NCI-H1048 (cell line): Measurements from ENCODE around the gene LRRC51.
"Not testable (repeated sequence)": the region's sequence is repeated elsewhere in the genome, so short reads cannot be mapped to it uniquely, and the experiment has no call there.

Experiments
- DNase-seq: peaks from one replicate; lab custom pipeline; 2025; lab: John Stamatoyannopoulos, UW

LRRC51 gene

DNA sequence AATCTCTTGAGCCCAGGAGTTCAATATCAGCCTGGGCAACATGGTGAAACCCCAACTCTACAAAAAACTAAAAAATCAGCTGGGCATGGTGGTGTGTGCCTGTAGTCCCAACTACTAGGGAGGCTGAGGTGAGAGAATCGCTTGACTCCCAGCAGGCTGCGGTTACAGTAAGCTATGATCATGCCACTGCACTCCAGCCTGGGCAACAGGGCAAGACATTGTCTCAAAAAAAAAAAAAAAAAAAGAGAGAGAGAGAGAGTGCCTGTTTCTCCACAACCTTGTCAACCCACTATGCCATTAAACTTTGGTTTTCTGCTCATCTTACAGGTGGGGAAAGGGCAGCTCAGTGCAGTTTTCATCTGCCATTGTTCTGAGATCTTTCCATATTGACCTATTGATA, 60.0 kb downstream of the LRRC51 start:
- DNase-seq = no peak

DNA sequence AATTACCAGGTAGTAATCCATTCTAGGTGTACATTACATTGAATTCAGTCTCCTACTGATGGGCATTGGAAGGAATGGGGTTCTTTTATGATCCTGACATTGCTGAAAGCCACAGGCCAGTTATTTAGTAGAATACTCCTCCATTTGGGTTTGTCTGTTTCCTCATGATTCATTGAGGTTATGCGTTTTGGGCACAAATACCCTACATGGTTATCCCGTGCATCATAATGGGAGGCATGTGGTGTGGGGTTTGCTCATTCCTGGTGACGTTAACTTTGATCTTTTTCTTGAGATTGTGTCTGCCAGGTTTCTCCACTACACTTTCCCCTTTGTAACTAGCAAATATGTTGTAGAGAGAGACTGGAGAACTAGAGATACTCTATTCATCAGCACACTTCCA, 60.4 kb downstream of the LRRC51 start:
- no peak for DNase-seq

DNA sequence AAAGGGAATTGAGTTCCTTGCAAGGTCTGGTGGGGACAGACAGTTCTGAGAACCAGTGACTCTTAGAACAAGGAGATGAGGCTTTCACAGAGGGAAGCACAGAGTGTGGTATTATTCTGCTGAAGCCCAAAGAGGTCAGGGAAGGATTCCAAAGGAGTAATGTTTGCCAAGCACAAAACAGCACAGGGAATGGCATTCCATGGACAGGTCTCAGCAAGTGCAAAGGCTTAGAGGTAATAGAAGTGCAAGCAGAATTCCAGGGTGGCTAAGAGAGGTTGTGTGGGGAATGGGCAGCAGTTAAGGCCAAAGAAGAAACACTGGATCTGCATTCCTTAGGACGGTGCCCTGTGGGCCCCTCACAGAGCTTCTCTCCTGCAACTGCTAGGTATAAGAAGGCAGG, 61.4 kb downstream of the LRRC51 start:
- DNase-seq = not testable (repeated sequence)

DNA sequence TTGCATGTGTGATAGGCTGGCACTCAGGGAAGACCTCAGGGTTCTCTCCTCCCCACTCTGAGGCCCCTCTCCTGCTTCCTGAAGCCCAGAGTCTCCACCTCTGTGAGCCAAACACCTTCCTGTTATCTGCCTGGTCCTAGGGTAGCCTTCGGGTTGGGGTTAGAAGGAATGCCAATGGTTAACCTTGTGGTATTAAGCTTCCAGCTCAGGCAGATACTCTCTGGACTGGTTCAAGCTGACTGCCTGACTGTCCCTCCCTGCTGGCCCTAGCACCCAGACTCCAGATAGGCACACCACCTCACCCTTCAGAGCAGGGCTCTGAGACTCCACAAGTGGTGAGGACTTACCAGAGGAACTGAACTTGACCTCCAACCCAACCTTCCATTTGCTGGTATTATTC, 61.9 kb downstream of the LRRC51 start:
- not testable (repeated sequence) for DNase-seq

DNA sequence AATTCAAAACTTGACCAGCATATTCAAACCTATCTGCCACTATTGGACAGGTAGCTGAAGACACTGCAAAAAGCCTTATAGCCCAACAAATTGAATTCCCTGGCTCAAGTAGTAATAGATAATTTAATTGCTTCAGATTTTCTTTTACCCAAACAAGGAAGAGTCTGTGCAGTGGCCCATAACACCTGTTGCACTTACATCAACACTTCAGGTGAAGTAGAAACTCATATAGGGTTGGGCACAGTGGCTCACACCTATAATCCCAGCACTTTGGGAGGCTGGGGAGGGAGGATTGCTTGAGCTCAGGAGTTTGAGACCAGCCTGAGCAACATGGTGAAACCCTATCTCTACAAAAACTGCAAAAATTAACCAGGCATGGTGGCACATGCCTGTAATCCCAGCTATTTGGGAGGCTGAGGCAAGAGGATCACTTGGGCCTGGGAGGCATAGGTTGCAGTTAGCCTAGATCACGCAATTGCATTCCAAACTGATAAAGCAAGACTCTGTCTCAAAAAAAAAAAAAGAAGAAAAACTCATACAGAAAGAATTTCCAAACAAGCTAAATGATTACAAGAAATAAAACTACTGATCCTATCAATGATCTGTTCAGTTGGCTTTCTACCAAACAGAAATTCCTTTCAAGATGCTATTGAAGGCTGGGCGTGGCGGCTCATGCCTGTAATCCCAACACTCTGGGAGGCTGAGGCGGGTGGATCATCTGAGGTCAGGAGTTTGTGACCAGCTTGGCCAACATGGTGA, 64.3 kb downstream of the LRRC51 start:
- no peak for DNase-seq
